ENCODE measurements around the gene IGF2. TPM values are rescaled to one million over a fixed set of nuclear protein-coding genes. Genes with fewer than 3 reads are reported as not detected.

The IGF2 gene
- total and polyA plus RNA-seq, 8 donors = 3.8 to 164 (median 10.8) TPM

DNA sequence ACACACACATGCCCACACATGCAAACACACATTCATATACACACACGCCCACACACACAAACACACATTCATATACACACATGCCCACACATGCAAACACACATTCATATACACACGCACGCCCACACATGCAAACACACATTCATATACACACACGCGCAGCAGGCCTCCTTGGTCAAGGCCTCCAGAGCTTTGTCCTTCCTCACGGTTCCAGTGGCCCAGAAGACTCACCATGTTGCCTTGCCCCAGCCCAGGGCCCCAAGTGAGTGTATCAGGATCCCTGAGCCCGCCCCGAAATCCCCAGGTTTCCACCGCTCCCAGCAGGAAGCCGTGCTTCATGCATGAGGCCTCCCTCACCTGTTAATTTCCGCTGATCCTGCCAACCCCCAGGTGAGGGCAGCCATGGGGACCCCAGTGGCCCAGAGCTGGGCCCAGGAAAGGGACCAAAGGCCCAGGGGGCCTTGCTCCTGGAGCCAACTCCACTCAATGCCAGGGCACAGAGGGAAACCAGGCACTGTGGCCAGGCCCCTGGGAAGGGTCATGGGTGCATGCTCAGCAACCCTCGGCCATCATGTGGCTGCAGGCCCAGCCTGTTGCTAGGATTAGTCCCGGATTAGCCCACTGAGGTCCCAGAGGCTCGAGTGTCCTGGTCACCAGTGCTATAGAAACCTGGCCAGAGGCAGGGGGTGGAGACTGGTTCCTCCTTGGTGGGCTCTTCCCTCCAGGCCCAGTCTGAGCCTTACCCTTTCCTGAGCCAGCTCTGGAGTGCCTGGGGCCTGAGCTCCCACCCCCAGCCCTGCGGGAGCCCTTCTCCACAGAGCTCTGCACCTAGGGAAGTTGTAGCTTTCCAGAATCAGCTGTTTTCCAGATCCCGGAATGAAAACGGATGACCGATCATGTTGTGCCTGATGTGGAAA is 34.4 kb downstream of the IGF2 start:
- DNase-seq = no peak
- 85 to 94% (median 91%) methylated on average over 15 to 18 of the region's 18 CpGs for WGBS, 5 donors
- H3K27me3 ChIP-seq = peaks cover 0 to 3% (median 0%) of the 10 kb centered on the region in 3 donors
- no peaks in the 10 kb centered on the region for H3K36me3 ChIP-seq
- intact Hi-C loops (cut with DNase I; ENCODE audit: low total_unique reads) = no loop called here
- no peaks in the 10 kb centered on the region for H3K9me3 ChIP-seq
- H3K4me1 ChIP-seq = peaks cover 6 to 18% (median 9%) of the 10 kb centered on the region in 4 donors
- H3K4me3 ChIP-seq = no peak overlapping the region
- TF ChIP-seq EP300 (IDR thresholded peaks at IDR 0.05) (no peak), POLR2A (IDR thresholded peaks at IDR 0.05) (no peak), POLR2AphosphoS5 (IDR thresholded peaks at IDR 0.05) (no peak), CTCF (IDR thresholded peaks at IDR 0.05) (no peak)
- no peak overlapping the region for H3K27ac ChIP-seq

GRCh38 chr11:2103668-2104523 is 35.3 kb downstream of the IGF2 start:
- intact Hi-C loops (cut with DNase I; ENCODE audit: low total_unique reads) = no loop called here
- no peaks in the 10 kb centered on the region for H3K27me3 ChIP-seq

DNA sequence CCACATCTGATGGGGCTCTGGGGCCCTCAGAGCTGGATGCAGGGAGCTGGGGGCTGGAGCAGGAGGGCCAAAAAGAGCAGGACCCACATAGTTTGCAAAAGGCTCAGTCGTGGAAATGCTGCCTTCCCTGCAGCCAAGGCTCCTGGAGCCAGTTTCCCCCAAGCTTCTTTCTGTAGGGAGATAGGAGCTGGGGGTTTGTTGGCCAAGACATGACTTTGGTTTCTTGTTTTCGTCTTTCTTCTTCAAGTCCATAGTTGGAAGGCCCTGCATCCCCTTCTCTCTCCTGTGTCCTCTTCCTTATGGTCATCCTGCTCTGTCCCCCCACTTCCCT is 36.3 kb downstream of the IGF2 start:
- 40 to 71% (median 50%) methylated on average over 2 of the region's 2 CpGs for WGBS, 5 donors
- H3K9me3 ChIP-seq = no peaks in the 10 kb centered on the region
- H3K36me3 ChIP-seq = no peaks in the 10 kb centered on the region
- no peak for DNase-seq
- H3K27me3 ChIP-seq = no peaks in the 10 kb centered on the region
- intact Hi-C loops (cut with DNase I; ENCODE audit: low total_unique reads) = no loop called here
- peaks cover 17 to 33% (median 21%) of the 10 kb centered on the region in 4 donors for H3K4me1 ChIP-seq
- no peak overlapping the region for H3K27ac ChIP-seq
- no peak overlapping the region for H3K4me3 ChIP-seq
- TF ChIP-seq EP300 (IDR thresholded peaks at IDR 0.05) = no peak
- no peak for TF ChIP-seq POLR2AphosphoS5 (IDR thresholded peaks at IDR 0.05)
- no peak for TF ChIP-seq POLR2A (IDR thresholded peaks at IDR 0.05)
- no peak for TF ChIP-seq CTCF (IDR thresholded peaks at IDR 0.05)

More at GRCh38 chr11:2103668-2104523, 35.3 kb downstream of the IGF2 start:
- Histone ChIP-seq H3K9me3 (no peaks in the 10 kb centered on the region), H3K27ac (no peak overlapping the region), H3K4me3 (no peak overlapping the region), H3K36me3 (no peaks in the 10 kb centered on the region), H3K4me1 (peaks cover 14 to 26% (median 17%) of the 10 kb centered on the region in 4 donors)
- no peak for TF ChIP-seq POLR2A (IDR thresholded peaks at IDR 0.05)
- no peak for TF ChIP-seq POLR2AphosphoS5 (IDR thresholded peaks at IDR 0.05)
- no peak for TF ChIP-seq CTCF (IDR thresholded peaks at IDR 0.05)
- no peak for TF ChIP-seq EP300 (IDR thresholded peaks at IDR 0.05)
- DNase-seq = no peak
- 93 to 97% (median 95%) methylated on average over 25 of the region's 25 CpGs for WGBS, 5 donors

GRCh38 chr11:2102132-2102882 is 36.9 kb downstream of the IGF2 start:
- TF ChIP-seq POLR2AphosphoS5 (IDR thresholded peaks at IDR 0.05) (no peak), EP300 (IDR thresholded peaks at IDR 0.05) (no peak), CTCF (IDR thresholded peaks at IDR 0.05) (no peak), POLR2A (IDR thresholded peaks at IDR 0.05) (no peak)
- peak in 1 of 2 donors; percentile 67 for DNase-seq
- intact Hi-C loops (cut with DNase I; ENCODE audit: low total_unique reads) = no loop called here
- Histone ChIP-seq H3K27ac (no peak overlapping the region), H3K36me3 (no peaks in the 10 kb centered on the region), H3K4me1 (peaks cover 20 to 39% (median 27%) of the 10 kb centered on the region in 4 donors), H3K27me3 (no peaks in the 10 kb centered on the region), H3K4me3 (no peak overlapping the region), H3K9me3 (no peaks in the 10 kb centered on the region)
- 49 to 58% (median 55%) methylated on average over 8 of the region's 8 CpGs for WGBS, 5 donors
